ENCODE data around the gene KLHDC3. TPM values are rescaled to one million over a fixed set of nuclear protein-coding genes. Genes with fewer than 3 reads are reported as not detected.

The KLHDC3 gene
- total and polyA plus RNA-seq, 2 donors (not counting 1 experiment from before 2014, with no cell fraction given) = 47.4 to 50.7 TPM

DNA sequence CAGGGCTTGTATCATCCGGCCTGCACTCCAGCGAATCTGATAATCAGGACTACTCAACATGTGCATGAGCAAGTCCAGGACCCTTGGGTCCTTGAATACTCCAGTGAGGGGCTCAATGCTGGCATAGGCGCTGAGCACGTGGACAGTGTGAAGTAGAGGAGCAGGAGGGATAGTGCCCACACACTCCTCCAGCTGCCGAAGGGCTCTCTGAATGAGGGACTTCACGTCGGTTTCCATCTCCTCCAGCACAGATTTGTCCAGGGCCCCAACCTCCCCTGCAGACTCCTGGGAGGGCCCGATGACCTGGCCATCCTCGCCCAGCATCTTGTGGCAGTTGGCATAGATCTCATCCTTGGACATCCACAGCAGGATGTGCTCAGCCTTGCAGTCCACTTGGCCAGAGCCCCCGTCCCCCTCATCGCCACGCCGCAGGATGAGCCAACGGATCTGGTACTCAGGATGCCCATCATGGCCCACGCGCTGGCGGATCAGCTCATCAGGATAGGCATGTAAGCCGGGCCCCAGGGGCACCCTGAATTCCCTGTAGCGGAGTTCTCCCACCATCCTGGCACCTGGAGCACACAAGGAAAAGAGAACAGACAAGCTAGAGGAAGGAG is 38.3 kb downstream of the KLHDC3 start:
- POLR2A ChIA-PET = interaction anchor here (0.6 to 2.7 kb wide), 2 partner anchors 21 to 123 kb away, joined by 4 to 11 read pairs; partner anchors contain the start of gene CNPY3
- no peak overlapping the region for H3K4me3 ChIP-seq (ENCODE audit: control extremely low read depth in 1 of 5, extremely low read depth in 1 of 5, insufficient read depth in 1 of 5, low read depth in 2 of 5, low read length in 4 of 5)
- H3K9me3 ChIP-seq (ENCODE audit: control extremely low read depth in 1 of 3, control insufficient read depth in 2 of 3, insufficient read depth in 1 of 3, low read length in 2 of 3) = no peaks in the 10 kb centered on the region
- H3K4me2 ChIP-seq (replicated peaks; ENCODE audit: low read depth, low read length, poor library complexity, severe bottlenecking) = peak overlapping the region; percentile 77
- H3K27ac Mint-ChIP-seq = peak overlapping the region; percentile 95
- TF ChIP-seq, protein P1, sequence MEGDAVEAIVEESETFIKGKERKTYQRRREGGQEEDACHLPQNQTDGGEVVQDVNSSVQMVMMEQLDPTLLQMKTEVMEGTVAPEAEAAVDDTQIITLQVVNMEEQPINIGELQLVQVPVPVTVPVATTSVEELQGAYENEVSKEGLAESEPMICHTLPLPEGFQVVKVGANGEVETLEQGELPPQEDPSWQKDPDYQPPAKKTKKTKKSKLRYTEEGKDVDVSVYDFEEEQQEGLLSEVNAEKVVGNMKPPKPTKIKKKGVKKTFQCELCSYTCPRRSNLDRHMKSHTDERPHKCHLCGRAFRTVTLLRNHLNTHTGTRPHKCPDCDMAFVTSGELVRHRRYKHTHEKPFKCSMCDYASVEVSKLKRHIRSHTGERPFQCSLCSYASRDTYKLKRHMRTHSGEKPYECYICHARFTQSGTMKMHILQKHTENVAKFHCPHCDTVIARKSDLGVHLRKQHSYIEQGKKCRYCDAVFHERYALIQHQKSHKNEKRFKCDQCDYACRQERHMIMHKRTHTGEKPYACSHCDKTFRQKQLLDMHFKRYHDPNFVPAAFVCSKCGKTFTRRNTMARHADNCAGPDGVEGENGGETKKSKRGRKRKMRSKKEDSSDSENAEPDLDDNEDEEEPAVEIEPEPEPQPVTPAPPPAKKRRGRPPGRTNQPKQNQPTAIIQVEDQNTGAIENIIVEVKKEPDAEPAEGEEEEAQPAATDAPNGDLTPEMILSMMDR (IDR thresholded peaks at IDR 0.05) = no peak
- TF ChIP-seq EZH2 (IDR thresholded peaks at IDR 0.05; ENCODE audit: borderline replicate concordance, insufficient read depth, low read depth, low read length, poor library complexity, severe bottlenecking) = no peak
- intact Hi-C loops (cut with micrococcal nuclease) = loop anchor here (10.0 kb wide), 1 partner anchor 478 kb away; no protein-coding TSS in a partner anchor
- peaks cover 28% of the 10 kb centered on the region for H3K4me1 Mint-ChIP-seq
- H3K9me3 Mint-ChIP-seq (ENCODE audit: insufficient read depth) = no peaks in the 10 kb centered on the region
- H3K27me3 ChIP-seq (replicated peaks in 1 of 4; ENCODE audit: control extremely low read depth in 1 of 4, control insufficient read depth in 3 of 4, insufficient read depth in 4 of 4, low read length in 3 of 4) = no peaks in the 10 kb centered on the region
- 98% methylated on average over 19 of the region's 19 CpGs for WGBS (ENCODE audit: insufficient coverage)
- no peaks in the 10 kb centered on the region for H3K79me2 ChIP-seq (ENCODE audit: control insufficient read depth, insufficient read depth, low read length)
- ATAC-seq (ENCODE audit: low read depth) (no peak), DNase-seq (no peak)
- H3K27me3 Mint-ChIP-seq = no peaks in the 10 kb centered on the region
- peak overlapping the region; percentile 94 for H3K4me3 Mint-ChIP-seq
- H3K9ac ChIP-seq (ENCODE audit: low read length) = peak overlapping the region; percentile 77
- no peaks in the 10 kb centered on the region for H4K20me1 ChIP-seq (ENCODE audit: control insufficient read depth, insufficient read depth, low read length, poor library complexity, severe bottlenecking)
- H3K4me1 ChIP-seq (ENCODE audit: control insufficient read depth in 2 of 2, insufficient read depth in 2 of 2, low read length in 2 of 2) = peaks cover 14 to 17% of the 10 kb centered on the region in 2 donors
- peak overlapping the region; percentile 81 for H2AFZ ChIP-seq (ENCODE audit: insufficient read depth, low read depth, low read length, poor library complexity, severe bottlenecking)
- CTCF ChIA-PET = interaction anchor here (0.6 kb wide), 1 partner anchor 18 kb away, joined by 3 read pairs; no protein-coding TSS in a partner anchor
- H3K27ac ChIP-seq (ENCODE audit: low read length in 2 of 2) = peak overlapping the region in 1 of 2 donors; percentile 85
- H3K36me3 ChIP-seq (replicated peaks in 1 of 2; ENCODE audit: control extremely low read depth in 1 of 2, control insufficient read depth in 1 of 2, extremely low read depth in 1 of 2, insufficient read depth in 2 of 2, low read length in 1 of 2) = peaks cover 0 to 20% of the 10 kb centered on the region in 2 experiments
